CD4-positive, alpha-beta T cell treated with Interleukin-10 for 1 hour (primary cell): ENCODE measurements around the gene VEGFA.

Source experiments
- DNase-seq: peaks from one replicate; pipeline ENCODE4 v3.0.0-alpha.2; 2020

Gene VEGFA

GRCh38 chr6:43769526-43770371 lies at the start of gene VEGFA:
TSS of gene VEGFA (plus strand) at chr6:43770211.
- peak; percentile 88 for DNase-seq

DNA sequence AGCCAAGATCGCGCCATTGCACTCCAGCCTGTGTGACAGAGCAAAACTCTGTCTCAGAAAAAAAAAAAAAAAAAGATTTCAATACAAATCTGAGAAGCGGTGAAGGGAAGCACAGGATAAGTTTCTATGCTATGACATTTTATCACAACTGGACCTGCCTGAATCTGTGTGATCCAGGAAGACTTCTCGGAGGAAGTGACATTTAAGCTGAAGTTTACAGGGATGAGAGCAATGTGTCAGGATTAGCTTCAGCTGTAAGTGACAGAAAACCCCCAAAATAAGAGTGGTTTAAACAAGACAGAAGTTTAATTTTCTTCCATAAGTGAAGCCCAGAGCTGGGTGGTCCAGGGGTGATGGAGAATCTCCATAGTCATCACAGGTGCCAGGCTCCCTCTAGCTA lies 49.0 kb upstream of the VEGFA start:
- DNase-seq, result no peak

GRCh38 chr6:43722920-43723545 lies 47.0 kb upstream of the VEGFA start:
- no peak for DNase-seq

GRCh38 chr6:43723737-43724295 lies 46.2 kb upstream of the VEGFA start:
- DNase-seq, result peak; percentile 69

GRCh38 chr6:43724354-43724753 lies 45.7 kb upstream of the VEGFA start:
- DNase-seq, result no peak

- DNase-seq, result peak; percentile 71
These were observed 44.9 kb upstream of the VEGFA start for GRCh38 chr6:43724914-43725642.

DNA sequence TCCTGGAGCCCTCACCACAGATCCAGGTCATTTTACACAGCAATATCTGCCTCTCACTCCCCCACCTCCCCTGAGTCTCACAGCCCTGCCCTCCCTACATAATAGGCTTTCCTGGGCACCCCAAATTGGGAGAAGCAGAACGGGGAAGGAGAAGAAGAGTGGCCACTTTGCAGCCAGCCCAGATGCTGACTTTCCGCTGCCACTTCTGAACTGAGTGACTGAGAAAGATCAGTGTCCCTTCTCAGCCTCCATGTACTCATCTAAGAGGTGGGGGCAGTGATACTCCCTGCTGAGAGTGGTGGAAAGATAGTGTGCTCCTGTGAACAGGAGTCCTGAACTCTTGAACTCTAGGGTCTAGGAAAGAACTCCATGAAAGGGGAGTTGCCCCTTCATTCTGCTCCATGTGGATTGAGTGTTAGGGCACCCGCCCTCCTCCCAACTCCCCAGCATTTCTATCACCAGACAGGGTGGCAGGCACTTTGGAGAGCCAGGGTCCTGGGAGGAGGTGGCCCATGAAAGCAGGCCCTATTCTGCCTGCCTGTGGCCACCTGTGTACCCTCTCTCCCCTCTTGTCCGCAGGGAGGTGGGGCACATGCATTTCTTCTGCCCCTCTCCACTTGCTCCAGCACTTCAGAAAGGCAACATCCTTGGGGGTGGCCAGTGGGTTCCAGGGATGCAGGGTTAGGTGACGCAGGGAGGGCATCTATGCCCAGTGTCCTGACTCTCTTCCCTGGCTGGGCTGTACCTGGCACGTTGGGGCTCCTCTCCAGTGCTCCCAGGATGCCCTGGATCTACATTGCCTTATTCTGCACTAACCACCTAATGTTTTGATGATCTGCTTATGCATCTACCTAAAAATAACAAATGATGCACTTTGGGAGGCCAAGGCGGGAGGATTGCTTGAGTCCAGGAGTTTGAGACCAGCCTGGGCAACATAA lies 44.1 kb upstream of the VEGFA start:
- DNase-seq, result no peak

GRCh38 chr6:43727634-43728033 lies 42.4 kb upstream of the VEGFA start:
- DNase-seq, result no peak

- DNase-seq, result no peak
These were observed 41.4 kb upstream of the VEGFA start for GRCh38 chr6:43728586-43728985.

DNA sequence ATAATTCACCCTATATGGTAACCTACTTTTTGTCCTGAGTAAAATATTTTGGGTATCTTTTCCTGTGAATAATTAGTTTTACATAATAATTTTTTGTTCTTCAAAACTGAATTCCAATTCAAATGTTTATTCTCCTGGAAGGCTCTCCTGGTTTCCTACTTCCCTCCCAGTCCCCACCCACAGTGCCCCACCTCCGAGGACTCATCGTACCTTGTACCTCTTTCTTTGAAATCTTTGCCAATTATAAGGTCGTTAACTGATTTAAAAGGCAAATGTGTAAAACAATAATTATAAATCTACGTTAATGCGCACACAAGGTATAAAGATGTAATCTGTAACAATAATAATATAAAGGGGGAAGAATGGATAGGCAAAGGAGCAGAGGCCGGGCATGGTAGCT lies 40.5 kb upstream of the VEGFA start:
- DNase-seq, result no peak

DNA sequence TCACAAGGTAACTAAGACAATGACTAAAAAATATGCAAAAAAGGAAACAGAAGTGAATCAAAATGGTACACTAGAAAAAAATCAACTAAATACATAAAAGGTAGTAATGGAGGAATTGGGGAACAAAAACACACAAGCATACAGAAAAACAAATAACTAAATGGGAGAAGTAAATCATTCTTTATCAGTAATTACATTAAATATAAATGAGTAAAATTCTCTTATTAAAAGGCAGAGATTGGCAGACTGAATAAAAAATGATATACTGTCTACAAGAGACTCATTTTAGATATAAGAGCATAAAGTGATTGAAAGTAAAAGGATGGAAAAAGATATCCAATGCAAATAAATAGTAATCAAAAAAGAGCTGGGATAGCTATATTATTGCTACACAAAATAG lies 39.4 kb upstream of the VEGFA start:
- DNase-seq, result no peak

DNA sequence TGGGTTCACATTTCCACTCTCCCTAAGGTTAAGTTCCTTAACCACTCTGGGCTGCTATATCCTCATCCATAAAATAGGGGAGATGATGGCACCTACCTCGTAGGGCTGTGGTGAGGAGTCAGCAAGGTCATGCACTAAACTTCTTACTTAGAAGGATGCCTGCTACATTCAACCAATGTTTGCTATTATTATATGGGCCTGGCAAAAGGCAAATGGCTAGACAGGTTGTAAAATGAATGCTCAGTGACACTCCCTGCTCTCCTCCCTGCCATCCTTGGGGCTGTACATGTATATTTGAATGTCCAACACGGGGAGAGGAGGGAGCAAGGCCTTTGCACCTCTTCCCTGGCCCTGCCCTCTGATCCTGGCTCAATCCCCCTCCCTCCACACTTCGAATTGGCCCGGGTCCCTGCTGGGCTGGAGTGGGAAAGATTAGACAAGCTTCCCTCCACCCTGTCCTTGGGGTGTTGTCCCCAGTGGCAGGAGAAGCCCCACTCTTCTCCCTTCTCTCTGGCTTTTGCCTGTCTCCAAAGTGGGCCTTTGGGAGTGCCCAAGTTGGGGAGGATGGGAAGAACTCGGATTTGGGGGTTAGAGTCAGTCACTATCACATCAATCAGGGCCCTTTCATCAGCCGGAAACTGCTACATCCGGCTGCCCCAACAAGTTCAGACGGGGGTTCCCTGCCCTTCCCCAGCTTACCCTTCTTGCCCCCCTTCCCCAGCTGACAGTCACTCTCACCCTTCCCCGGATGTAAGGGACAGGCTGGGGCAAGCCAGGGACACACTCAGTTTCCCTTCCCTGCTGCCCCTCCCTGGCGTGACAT lies 36.3 kb upstream of the VEGFA start:
- peak; percentile 56 for DNase-seq

DNA sequence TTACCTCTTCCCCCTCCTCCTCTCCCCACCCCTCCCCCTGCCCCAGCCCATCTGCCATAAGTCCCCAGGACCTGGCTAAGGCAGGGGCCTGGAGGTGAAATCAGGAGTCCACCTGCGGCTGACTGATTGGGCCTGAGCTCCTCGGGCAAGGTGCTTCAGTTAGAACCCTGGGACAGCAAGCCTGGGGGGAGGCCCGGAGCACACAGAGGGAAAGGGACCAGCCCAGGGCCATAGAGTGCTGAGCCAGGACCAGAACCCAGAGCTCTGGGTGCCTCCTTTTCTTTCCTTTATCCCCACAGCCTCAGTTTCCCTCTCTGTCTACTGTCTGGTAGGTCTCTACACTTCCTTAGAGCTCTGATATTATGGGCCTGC lies 35.7 kb upstream of the VEGFA start:
- DNase-seq, result no peak

DNA sequence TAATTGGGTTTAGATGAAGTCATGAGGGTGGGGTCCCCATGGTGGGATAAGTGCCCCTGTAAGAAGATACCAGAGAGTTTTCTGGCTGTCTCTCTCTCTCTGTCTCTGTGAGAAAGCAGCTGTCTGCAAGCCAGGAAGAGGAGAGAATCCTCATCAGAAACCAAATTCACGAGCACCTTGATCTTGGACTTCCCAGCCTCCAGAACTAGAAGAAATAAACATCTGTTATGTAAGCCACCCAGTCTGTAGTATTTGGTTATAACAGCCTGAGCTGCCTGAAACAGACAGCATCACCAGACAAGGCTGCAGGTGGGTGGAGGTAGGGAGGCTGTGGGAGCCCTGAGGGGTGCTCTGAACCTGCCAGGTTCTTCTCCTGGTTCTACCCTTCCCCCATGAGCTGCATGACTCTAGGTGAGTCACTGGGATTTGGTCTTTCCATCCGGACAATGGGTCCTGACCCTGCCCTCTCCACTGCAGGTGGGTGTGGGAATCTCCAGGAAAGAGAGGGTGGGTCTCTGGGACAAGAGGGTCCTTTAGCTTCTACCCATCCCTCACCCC lies 34.3 kb upstream of the VEGFA start:
- no peak for DNase-seq

- DNase-seq, result no peak
These were observed 33.7 kb upstream of the VEGFA start for GRCh38 chr6:43736211-43736786.

GRCh38 chr6:43736844-43737243 lies 33.2 kb upstream of the VEGFA start:
- no peak for DNase-seq

GRCh38 chr6:43737272-43738081 lies 32.5 kb upstream of the VEGFA start:
- no peak for DNase-seq

- DNase-seq, result no peak
These were observed 31.7 kb upstream of the VEGFA start for GRCh38 chr6:43738267-43738676.

GRCh38 chr6:43738877-43739641 lies 31.0 kb upstream of the VEGFA start:
- DNase-seq, result no peak
